Sigmoid colon (tissue), 4 donors: ENCODE results near the gene IHH.

Experiments
- EP300 ChIP-seq, 4 donors: sonication (generic); formaldehyde crosslinking; IDR thresholded peaks; one replicate each; pipeline ENCODE4 v1.6.1; 2017; ENCODE audit warnings: antibody characterized with exemption in 4 of 4
- POLR2A ChIP-seq, 2 donors: fragments of 450-650 bp; IDR thresholded peaks; one replicate each; pipeline ENCODE4 v1.6.1; 2016; ENCODE audit warnings: antibody characterized with exemption in 2 of 2, mild to moderate bottlenecking in 2 of 2, moderate library complexity in 2 of 2
- POLR2AphosphoS5 ChIP-seq, 4 donors: sonication (generic); formaldehyde crosslinking; IDR thresholded peaks; one replicate each; pipeline ENCODE4 v1.6.1; 2017; ENCODE audit warnings: antibody characterized with exemption in 4 of 4
- TF ChIP-seq, protein P1 (sequence below), 4 experiments: fragments of 450-650 bp in 3 of 4; fragments of 200-600 bp in 1 of 4; IDR thresholded peaks; one replicate each; pipeline ENCODE4 v1.5.1; 2016 to 2019; ENCODE audit warnings: antibody characterized with exemption in 4 of 4, mild to moderate bottlenecking in 3 of 4, moderate library complexity in 2 of 4

DNA sequence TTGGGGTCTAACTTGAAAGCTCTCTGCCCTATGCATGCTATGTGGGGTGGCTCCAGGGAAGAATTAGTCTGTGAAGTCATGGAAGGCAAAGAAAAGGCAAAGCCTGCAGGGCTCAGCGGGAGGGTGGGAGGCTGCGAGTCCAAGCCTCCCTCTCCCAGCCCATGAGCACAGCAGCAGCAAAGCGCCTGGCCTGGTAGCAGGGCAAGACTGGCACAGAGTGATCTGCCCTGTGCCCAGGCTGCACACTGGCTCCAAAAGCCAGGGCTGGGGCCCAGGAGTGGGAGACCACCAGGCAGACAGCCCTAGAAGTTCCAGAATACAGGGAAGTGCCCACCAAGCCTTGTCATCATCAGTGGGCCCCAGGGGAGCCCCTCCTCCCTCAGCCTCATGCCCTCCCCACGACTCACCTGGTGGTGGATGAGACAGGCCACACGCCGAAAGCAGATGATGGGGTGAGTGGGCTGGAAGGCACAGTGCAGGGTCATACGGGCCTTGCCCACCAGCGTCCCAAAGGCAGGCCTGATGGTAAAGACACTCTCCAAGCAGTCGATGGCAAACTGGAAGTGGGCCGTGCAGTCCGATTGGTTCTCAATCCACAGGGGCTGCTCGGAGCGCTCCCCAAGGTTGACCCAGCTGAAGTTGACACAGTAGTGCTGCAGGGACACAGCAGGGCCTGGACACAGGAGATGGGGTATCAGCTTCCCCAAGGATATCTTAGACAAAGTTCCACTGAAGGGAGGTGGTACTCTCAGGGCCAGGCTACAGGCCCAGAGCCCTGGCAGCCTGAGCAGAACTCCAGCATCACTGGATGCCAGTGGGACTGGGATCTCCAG is 31.5 kb downstream of the IHH start:
- TF ChIP-seq POLR2A (IDR thresholded peaks at IDR 0.05) (no peak), POLR2AphosphoS5 (IDR thresholded peaks at IDR 0.05) (no peak), EP300 (IDR thresholded peaks at IDR 0.05) (no peak)
- TF ChIP-seq, protein P1, sequence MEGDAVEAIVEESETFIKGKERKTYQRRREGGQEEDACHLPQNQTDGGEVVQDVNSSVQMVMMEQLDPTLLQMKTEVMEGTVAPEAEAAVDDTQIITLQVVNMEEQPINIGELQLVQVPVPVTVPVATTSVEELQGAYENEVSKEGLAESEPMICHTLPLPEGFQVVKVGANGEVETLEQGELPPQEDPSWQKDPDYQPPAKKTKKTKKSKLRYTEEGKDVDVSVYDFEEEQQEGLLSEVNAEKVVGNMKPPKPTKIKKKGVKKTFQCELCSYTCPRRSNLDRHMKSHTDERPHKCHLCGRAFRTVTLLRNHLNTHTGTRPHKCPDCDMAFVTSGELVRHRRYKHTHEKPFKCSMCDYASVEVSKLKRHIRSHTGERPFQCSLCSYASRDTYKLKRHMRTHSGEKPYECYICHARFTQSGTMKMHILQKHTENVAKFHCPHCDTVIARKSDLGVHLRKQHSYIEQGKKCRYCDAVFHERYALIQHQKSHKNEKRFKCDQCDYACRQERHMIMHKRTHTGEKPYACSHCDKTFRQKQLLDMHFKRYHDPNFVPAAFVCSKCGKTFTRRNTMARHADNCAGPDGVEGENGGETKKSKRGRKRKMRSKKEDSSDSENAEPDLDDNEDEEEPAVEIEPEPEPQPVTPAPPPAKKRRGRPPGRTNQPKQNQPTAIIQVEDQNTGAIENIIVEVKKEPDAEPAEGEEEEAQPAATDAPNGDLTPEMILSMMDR (IDR thresholded peaks at IDR 0.05), result no peak
